ENCODE measurements around the gene RNF180.
"Not testable (repeated sequence)": the region's sequence is repeated elsewhere in the genome, so short reads cannot be mapped to it uniquely, and the experiment has no call there.

Gene RNF180

DNA sequence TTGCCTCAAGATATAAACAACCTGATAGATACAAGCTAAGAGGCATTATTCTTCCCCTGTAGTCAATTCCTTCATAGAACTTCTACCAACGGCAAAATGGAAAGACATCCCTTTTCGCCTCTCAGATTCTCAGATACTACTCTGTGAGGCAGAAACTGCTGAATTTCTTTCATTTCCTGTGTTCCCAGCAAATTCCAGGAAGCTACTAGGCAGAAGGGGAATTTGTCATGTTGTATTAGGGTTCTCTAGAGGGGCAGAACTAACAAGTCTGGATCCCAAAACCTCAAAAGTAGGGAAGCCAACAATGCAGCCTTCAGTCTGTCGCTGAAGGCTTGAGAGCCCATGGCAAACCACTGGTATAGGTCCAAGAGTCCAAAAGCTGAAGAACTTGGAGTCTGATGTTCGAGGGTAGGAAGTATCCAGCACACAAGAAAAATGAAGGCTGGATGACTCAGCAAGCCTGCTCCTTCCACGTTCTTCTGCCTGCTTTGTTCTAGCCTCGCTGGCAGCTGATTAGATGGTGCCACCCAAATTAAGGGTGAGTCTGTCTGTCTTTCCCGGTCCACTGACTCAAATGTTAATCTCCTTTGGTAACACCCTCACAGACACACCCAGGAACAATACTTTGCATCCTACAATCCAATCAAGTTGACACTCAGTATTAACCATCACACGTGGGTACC, 15.2 kb downstream of the RNF180 start:
- DNase-seq (ENCODE audit: low read depth, low spot score) = peak; percentile 40

DNA sequence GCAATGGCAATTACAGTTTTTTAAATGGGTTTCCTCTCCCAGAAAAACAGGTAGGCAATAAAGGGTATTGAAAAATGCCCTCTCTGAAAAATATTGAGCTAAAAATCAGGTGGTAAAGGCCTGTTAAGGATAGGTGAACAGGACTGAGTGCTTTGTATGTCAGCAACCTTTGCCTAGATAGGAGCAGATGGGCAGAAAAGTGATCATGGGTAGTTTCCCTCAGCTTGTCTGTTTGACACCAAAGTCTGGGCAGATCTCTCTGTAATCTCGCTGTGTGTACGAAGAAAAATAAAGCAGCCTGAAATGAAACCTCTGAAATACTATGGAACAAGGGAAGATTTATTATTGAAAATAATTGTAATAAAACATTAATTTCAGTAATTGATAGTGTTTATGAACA, 15.8 kb downstream of the RNF180 start:
- no peak for DNase-seq (ENCODE audit: low read depth, low spot score)

DNA sequence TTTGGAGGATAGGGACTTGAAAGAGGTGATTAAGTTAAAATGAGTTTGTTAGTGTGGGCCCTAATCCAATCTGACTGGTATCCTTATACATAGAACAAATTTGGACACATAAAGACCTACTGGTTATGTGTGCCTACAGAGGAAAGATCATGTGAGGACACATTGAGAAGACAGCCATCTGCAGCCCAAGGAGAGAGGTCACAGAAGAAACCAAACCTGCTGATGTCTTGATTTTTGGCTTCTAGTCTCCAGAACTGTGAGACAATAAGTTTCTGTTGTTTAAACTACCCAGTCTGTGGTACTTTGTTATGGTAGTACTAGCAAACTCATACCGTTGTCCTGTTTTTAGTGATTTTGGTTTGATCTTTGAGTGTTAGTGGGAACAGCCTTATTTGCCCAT, 18.3 kb downstream of the RNF180 start:
- no peak for DNase-seq (ENCODE audit: low read depth, low spot score)

DNA sequence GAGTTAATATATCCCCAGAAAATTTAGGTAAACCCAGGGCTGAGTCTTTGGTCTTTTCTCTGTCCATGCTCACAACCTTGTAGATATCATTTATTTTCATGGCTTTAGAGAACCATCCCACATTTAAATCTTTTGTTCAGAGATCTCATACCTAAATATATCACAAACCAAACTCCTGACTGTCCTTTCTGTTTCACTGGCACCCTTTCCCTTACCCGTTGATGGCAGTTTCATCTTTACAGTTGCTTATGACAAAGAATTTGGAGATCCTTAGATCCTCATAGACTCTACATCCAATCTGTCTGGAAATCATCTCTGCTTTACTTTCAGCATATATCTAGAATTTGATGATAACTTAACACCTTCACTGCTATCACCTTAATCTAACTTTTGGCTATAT, 19.2 kb downstream of the RNF180 start:
- no peak for DNase-seq (ENCODE audit: low read depth, low spot score)

DNA sequence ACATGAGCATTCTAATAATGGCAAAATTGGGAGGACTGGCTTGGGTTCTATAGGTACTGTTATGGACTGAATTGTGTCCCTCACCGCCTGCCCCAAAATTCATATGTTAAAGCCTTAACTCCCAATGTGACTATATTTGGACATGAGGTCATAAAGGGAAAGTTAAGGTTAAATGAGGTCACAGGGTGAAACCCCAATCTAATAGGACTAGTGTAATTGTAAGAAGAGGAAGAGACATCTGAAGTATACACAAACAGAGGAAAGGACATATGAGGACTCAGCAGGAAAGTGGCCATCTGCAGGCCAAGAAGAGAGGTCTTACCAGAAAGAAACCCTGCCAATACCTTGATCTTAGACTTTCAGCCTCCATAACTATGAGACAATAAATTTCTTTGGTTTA, 23.1 kb downstream of the RNF180 start:
- DNase-seq (ENCODE audit: low read depth, low spot score) = no peak

DNA sequence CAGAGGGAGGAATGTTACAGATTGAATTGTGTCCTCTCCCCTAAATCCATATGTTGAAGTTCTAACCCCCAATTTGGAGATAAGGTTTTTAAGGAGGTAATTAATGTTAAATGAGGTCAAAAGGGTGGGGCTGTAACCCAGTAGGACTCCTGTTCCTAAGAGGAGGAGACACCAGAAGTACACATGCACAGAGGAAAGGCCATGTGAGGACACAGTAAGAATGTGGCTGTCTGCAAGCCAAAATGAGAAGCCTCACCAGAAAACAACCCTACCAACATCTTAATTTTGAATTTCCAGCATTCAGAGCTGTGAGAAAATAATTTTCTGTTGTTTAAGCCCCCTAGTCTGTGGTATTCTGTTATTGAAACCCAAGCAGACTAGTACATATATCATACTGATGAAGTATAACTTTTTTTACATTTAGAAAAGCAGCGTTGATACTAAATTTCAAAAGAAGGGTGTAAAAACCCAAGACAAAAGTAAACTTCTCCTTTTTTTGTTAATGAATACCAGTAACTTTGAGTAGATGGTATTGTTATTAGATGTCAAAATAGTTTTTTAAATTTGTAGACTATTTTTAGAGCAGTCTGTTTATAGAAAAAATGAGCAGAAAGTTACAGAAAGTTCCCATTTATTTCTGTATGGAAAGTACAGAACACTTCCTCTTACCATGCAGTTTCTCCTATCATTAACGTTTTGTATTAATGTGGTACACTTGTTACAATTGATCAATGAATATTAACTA, 25.1 kb downstream of the RNF180 start:
- DNase-seq (ENCODE audit: low read depth, low spot score) = no peak

DNA sequence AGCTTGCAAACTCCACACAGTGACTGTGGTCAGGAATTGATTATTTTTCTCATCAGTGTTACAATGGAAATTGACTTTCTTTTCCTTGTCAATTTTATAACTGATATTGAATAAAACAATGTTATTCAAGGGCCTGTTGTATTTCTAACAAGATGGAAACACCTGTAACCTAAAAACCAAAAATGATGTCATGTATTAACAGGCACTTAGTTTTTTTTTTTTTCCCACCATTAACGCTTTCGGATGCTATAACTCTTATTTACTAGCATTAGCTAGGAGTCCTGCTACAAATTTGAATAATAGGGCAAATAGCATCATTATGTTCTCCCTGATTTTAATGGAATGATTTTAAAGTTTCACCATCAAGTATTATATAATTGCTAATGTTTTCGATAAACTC, 30.3 kb downstream of the RNF180 start:
- no peak for DNase-seq (ENCODE audit: low read depth, low spot score)

DNA sequence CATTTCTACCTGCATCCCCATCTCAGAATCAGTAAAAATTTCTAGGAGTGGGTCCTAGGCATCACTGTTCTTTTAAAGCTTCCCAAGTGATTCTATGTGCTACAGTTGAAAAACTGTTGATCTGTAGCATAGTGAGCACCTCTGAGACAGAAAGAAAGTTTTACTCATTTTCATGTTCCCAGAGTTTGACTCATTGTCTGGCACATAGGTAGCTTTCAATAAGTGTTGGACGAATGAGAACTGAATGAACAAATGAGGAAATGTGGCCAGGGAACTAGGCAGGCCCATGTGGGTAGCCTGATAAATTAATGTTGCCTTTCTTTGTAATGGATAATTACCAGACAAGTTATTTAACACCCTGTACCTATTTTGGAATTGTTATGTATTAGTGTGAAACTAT, 33.8 kb downstream of the RNF180 start:
- DNase-seq (ENCODE audit: low read depth, low spot score) = no peak

DNA sequence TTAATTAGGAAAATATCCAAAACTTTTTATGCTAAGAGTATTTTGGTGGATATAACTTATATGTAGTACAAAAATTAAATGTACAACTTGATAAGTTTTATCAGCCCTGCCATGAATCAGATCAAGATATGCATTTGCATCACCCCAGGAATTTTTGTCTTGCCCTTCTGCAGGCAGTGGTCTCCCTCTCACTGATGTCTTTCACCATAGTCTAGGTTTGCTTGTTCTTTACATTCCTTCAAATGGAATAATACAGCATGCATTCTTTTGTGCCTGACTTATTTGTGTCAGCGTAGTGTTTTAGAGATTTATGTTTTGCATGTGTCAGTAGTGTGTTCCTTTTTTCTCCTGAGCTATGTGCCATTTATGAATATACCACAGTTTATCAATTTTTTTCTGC, 36.4 kb downstream of the RNF180 start:
- no peak for DNase-seq (ENCODE audit: low read depth, low spot score)

DNA sequence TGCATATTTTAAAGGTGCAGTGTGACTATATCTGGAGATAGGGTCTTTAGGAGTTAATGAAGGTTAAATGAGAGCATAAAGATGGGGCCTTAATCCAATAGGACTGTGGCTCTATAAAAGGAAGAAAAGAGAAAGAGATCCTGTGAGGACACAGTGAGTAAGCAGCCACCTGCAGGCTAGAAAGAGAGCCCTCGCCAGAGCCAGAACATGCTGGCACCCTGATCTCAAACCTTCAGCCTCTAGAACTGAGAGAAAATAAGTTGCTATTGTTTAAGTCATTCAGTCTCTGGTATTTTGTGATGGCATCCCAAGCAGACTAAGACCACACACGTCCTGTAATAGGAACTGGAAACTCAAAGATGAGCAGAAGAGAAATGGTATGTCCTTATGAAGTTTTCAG, 41.0 kb downstream of the RNF180 start:
- peak; percentile 9 for DNase-seq (ENCODE audit: low read depth, low spot score)

DNA sequence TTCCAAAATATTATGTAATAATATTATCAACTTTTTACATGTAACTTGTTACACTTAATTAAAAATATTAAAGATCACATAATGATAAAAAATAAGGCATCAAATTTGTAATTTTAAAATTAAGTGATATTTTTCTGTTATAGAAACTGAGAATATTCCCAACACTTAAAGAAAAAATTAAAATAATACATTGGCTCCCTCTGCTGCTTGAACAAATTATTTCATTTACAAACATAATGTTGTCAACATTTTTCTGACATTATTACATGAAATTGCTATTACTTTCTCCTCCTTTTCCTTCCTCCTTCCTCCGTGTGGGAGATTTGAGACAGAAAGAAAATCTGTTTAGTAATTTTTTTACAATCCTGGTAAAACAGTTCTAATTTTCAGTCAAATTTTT, 42.3 kb downstream of the RNF180 start:
- peak; percentile 23 for DNase-seq (ENCODE audit: low read depth, low spot score)

DNA sequence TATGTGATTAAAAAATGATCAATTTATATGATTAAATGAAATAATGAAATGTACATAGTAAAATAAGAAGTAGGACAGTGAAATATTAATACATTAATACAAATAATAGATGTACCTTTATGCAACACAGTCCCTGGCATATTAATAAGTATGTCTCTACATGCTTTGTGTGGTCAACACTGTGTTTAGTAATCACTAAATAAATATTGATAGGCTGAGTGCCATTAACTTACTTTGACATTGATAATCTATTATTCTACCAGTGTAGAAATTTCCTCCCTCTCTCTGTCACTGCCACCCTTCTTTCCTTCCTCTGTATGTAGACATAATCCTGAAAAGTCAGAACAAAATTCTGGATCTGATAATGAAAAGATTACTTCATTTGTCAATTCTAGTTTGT, 43.7 kb downstream of the RNF180 start:
- no peak for DNase-seq (ENCODE audit: low read depth, low spot score)

DNA sequence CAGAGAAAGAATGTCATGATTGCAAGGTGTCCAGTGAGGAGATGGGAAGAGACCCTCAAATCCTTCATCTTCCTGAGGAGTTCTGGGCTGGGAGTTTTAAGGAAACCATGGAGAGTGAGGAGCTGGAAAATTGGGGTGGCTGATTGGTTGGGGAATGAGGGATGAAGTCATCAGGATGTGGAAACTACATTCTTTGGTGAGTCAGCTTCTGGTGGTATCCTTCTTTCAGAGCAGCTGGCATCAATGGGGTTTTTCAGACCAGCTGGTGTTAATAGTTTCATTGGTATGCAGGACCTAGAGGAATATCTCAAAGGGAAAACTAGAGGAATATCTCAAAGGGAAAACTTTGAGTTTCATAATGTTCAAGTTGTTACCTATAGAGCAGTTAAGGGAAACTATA, 45.2 kb downstream of the RNF180 start:
- peak; percentile 93 for DNase-seq (ENCODE audit: low read depth, low spot score)

DNA sequence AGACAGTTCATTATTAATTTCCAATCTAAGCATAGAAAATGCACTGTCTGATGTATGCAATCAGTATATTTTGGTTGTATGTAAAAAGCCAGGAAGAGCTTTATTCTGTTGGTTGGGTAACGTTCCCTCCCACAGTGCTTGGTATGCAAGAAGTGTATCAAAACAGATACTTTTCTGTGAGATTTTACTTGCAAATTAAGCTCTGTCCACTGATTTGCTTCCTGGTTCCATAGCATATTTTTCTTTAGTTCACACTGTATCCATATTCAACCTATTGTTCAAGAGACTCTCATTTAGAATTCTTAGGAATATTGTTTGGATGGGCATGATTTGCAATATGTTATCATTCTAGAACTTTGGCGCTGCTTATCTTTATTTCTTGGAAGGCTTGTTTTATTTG, 47.4 kb downstream of the RNF180 start:
- DNase-seq (ENCODE audit: low read depth, low spot score) = peak; percentile 41

DNA sequence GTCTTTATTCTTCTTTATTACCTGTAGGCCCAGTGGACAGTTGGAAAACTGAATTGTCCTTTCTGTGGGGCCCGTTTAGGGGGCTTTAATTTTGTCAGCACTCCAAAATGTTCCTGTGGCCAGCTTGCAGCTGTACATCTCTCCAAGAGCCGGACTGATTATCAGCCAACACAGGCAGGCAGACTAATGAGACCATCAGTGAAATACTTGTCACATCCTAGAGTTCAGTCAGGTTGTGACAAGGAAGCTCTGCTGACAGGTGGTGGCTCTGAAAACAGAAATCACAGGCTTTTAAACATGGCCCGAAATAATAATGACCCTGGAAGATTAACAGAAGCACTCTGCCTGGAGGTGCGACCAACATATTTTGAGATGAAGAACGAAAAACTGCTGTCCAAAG, 47.9 kb downstream of the RNF180 start:
- DNase-seq (ENCODE audit: low read depth, low spot score) = peak; percentile 27

DNA sequence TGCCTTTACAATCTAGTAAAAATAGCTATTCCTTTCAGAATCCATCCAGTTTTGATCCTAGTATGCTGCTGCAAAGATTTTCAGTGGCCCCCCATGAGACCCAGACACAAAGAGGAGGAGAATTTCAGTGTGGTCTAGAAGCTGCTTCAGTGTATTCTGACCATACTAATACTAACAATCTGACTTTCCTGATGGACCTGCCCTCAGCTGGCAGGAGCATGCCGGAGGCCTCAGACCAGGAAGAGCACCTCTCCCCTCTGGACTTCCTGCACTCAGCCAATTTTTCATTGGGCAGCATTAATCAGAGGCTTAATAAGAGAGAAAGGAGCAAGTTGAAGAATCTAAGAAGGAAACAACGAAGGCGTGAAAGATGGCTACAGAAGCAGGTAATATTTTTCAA, 48.5 kb downstream of the RNF180 start:
- no peak for DNase-seq (ENCODE audit: low read depth, low spot score)

DNA sequence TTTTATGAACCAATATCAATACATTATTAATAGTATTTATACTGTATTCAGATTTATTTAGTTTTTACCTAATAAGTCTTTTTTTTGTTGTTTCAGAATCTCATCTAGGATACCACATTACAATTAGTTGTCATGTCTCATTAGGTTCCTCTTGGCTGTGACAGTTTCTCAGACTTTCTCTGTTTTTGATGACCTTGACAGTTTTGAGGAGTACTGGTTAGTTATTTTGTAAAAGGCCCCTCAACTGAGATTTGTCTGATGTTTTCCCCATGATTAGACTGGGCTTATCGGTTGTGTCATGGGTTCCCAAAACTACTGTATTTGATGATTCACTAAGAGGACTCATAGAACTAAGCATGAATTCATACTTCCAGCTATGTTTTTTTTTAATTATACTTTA, 56.3 kb downstream of the RNF180 start:
- DNase-seq (ENCODE audit: low read depth, low spot score) = no peak

DNA sequence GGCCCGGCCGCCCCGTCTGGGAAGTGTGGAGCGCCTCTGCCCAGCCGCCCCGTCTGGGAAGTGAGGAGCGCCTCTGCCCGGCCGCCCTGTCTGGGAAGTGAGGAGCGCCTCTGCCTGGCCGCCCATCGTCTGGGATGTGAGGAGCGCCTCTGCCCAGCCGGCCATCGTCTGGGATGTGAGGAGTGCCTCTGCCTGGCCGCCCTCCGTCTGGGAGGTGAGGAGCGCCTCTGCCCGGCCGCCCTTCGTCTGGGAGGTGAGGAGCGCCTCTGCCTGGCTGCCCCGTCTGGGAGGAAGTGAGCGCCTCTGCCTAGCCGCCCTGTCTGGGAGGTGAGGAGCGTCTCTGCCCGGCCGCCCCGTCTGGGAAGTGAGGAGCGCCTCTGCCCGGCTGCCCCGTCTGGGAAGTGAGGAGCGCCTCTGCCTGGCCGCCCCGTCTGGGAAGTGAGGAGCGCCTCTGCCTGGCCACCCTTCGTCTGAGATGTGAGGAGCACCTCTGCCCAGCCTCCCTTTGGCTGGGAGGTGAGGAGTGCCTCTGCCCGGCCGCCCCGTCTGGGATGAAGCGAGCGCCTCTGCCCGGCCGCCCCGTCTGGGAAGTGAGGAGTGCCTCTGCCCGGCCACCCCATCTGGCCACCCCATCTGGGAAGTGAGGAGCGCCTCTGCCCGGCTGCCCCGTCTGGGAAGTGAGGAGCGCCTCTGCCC, 59.8 kb downstream of the RNF180 start:
- not testable (repeated sequence) for DNase-seq (ENCODE audit: low read depth, low spot score)

DNA sequence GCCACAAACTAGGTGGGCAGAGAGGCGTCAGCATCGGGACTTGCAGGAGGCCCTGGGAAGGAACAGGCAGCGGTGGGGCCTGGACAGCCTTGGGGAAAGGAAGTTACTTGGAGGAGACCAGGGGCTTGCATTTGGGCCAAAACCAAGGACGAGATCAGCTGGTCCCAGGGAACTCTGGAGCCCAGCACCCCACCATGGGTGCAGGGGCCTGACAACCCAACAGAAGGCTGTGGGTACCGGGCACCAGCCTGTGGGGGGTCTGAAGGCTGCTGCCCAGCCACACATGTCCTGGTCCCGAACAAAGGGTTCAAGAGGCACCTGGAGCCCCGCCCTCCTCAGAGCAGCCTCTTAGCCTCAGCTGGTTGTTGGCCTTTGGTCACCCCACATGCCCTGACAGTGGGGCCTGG, 61.5 kb downstream of the RNF180 start:
- DNase-seq (ENCODE audit: low read depth, low spot score) = not testable (repeated sequence)

DNA sequence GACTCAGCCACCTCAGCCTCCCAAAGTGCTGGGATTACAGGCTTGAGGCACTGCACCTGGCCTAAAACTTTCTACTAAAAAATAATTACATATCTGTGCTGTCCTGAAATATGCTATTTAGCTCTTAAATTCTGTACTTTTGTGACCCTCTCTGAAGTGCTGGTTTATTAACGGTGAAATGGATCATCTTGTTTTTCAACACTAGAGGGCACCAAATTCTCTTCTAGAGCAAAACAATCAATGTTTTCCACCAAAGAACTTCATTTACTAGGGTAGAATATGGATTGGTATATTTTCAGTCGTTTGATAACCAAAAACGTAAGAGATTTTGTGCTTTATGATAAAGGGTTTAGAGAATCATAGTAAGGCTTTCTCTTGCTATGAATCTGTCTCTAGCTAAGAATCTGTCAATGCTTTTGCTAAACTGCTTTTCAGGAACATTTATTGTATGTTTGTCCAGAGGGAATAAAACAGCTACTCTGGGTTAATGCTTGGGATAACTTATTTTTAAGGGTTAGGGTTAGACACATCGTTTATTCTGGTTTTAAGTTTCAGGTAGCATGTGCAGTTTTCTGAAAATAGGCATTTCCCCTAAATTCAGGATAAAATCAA, 63.6 kb downstream of the RNF180 start:
- DNase-seq (ENCODE audit: low read depth, low spot score) = peak; percentile 62

DNA sequence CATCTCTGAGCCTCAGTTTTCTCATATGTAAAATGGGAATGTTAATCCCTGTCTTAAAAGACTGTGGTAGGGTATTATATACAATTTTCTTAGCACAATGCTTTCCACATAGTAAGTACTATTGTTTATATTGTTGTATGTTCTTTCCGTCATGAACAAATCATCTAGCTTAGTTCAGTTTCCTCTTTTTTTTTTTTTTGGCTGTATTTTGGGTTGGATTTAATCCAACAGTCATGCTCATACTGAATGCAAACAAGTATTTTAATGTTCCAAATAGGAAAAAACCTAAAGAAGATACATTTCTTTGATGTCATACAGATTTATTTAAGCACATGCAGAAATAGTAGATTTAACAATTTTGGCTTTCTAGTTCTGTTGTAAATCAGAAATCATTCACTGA, 95.1 kb downstream of the RNF180 start:
- DNase-seq (ENCODE audit: low read depth, low spot score) = no peak

DNA sequence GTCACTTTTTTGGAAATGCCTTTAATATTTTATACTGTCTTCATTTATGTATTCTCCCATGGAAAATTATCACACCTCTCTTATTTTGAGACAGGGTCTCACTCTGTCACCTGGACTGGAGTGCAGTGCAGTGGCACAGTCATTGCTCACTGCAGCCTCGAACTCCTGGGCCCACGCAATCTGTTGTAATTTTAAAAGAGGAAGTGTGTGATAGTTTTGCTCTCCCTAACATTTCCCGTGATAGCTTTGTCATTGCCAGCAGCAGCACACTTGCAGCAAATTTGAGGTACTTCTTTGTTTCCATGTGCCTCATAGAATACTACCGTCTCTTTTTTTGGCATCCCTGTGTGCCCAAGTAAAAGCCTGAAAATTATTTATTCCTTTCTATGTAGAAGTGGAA, 103.5 kb downstream of the RNF180 start:
- no peak for DNase-seq (ENCODE audit: low read depth, low spot score)
